GM21717 (cell line): ENCODE data around the gene SLC17A7.
"Not testable (repeated sequence)": the region's sequence is repeated elsewhere in the genome, so short reads cannot be mapped to it uniquely, and the experiment has no call there.

Source experiments
- ATAC-seq: cut with Tn5 transposase; IDR thresholded peaks from one replicate; pipeline ENCODE4 v1.9.1; 2021; ENCODE audit warnings: mild to moderate bottlenecking, moderate library complexity; ENCODE audit not compliant: unreplicated experiment

The SLC17A7 gene

DNA sequence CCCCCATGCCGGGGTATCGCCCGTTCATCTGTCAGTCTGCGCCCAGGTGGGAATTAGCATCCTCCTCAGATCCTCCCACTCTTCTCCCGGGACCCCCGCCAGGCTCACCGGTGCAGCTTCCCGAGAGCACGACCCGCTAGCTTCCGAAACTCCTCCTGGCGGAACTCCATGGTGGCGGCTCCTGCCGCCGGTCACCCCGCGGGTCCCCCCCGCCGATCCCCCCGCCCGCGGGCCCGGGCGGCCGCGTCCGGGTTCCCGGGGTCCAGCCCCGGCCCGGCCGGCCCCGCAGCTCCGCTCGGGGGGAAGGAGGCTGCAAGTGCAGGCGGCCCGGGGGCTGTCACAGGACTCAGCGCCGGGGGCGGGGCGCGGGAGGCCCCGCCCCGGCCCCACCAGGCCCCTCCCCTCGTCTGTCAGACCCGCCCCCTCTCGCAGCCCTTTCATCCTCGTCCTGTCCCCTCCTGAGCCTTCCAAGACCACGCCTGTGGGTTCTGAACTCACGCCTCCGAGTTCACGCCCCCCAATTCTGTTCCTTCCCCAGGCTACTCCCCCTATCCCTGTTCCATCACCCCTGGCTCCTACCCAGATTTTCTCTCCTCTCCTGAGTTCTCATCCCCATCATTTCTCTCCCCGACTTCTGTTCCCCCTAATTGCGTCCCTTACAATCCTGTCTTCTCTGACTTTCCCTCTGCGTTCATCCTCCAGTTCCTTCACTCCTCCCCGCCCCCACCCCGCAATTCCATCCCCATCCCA is at the start of gene SLC17A7:
Gene SLC17A7, minus strand, starts transcription at position 318 of the 750 bp plus-strand sequence. Its CDS starts 148 bp downstream, at position 170.
- no peak for ATAC-seq

- ATAC-seq, result no peak
Observed at GRCh38 chr19:49490287-49491029, 49.1 kb upstream of the SLC17A7 start.

DNA sequence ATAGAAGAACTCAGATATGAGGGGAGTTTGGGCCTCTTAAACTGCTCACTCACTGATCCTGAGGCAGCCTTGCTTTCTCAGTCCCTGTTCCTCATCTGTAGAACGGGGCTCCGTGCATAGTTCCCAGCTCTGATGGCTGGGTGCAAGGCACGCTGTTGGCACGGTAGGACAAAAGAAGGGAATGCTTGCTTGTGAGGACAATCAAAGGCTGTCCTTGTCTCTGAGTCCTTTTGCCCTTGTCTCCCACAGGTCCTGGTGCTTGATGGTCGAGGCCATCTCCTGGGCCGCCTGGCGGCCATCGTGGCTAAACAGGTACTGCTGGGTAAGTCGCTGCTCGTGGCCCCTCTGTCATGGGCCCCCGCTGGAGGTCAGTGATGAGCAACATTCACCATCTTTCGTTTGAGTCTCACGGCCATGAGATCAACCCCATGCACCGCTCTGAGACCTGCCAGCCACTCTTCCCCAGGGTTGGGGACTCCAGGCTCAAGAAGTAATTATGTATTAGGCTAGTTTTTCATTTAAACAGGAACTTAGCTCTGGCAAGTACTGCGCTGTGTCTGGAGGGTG is 48.4 kb upstream of the SLC17A7 start:
- ATAC-seq, result no peak

DNA sequence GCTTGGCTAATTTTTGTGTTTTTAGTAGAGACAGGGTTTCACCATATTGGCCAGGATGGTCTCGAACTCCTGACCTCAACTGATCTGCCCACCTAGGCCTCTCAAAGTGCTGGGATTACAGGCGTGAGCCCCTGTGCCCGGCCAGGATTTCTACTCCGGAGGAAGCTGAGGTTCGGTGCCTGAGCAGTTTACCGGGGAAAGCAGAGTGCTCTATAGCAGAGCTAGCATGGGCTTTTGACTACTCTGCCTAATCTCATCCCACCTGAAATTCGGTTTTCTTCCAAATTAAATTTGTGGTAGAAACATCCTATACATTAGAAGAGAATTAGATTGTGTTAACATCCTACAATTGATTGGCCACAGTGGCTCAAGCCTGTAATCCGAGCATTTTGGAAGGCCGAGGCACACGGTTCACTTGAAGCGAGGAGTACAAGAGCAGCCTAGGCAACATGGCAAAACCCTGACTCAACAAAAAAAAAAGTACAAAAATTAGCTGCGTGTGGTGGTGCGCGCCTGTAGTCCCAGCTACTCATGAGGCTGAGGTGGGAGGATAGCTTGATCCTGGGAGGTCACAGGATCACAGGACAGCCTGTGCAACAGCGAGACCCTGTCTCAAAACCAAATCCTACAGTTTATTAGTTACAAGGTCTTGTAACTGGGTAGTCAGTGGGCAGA is 47.7 kb upstream of the SLC17A7 start:
- no peak for ATAC-seq

GRCh38 chr19:49488046-49488862 is 46.9 kb upstream of the SLC17A7 start:
- no peak for ATAC-seq

- ATAC-seq, result peak; percentile 72
Observed at GRCh38 chr19:49487277-49488045, 46.1 kb upstream of the SLC17A7 start, which contains the start of gene RPL13A. TSS of gene RPL13A (plus strand) at chr19:49487608. CDS start at chr19:49487630, 22 bp downstream.

GRCh38 chr19:49486710-49487276 is 45.5 kb upstream of the SLC17A7 start:
- no peak for ATAC-seq

DNA sequence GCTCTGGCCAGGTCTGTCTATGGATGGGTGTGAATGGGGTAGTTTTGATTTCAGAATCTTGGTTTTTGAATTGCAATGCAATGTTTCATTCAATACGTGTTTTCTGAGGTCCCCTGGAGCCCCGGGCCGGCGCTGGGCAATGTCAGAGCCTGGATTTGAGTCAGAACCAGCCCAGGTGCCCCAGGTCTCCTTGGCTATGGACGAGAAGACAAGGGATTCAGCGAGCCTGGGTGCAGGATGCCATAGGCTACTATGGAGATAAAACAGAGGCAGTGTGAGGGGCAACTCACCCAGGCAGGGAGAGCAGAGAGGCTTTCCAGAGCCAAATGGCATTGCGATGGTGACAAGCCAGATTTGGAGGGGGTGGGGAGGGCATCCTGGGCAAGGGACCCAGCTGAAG is 44.9 kb upstream of the SLC17A7 start:
- ATAC-seq, result no peak

DNA sequence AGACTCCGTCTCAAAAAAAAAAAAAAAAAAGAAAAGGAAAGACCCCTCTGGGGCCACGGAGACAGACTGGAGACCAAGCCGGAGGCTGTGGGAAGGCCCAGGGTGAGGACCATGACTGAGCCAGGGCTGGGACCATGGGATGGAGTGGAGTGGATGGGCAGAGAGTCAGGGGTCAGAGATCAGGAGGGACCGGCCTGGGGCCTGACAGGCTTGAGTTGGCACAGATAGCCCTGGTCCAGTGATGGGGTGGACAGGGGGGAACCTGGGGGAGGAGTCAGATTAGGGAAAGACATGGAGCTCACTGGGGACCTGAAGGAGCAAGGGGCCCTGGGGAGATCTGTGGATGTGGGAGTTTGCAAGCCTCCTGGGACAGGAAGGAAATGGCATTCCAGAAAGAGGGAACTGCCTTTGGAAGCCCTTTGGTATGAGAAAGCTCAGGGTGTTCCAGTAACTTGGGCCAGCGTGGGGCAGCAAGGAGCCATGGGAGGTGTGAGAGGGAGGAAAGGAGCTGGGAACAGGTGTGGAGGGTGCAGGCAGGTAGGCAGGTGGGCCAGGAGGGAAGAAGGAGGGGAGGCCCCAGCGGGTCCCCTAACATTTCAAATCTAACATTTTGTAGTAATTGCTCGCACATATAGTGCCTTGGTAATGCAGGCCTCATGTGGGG is 39.8 kb upstream of the SLC17A7 start:
- ATAC-seq, result no peak

GRCh38 chr19:49479975-49480628 is 38.8 kb upstream of the SLC17A7 start:
- no peak for ATAC-seq

DNA sequence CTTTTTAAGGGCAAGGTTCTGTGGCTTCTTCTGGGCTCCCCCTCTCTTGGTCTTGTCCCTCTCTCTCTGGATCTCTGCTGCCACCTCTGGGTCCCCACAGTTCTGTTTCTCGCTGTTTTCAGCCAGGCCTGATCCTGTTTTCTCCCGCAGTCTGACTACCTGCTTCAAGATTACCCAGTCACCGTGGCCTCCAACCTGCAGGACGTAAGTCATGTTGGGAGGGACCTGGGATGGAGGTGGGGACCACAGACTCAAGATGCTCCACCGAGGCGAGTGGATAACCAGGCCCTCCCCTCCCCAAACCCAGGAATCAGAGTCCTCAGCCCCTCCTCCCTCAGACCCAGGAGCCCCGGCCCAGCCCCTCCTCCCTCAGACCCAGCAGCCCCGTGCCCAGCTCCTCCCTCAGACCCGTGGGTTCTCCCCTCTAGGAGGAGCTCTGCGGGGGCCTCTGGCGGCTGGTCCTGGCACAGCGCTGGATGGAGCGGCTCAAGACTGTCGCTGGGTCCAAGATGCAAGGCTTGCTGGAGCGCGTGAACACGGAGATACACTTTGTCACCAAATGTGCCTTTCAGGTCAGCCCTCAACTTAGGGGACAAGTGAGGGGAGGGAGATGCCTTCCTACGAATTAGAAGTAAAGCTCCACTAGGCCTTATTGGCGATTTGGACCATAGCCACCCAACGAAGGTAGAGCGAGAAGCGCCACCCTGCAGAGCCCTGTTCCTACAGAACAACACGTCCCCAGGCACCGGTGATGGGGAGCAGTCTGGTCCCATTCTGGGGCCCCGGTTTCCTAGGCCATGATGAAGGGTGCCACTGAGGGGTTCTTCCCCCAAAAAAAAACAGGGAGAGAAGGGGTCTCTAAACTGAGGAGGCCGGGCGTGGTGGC is 34.9 kb upstream of the SLC17A7 start:
- ATAC-seq, result no peak

- no peak for ATAC-seq
Observed at GRCh38 chr19:49475191-49475917, 34.0 kb upstream of the SLC17A7 start.

DNA sequence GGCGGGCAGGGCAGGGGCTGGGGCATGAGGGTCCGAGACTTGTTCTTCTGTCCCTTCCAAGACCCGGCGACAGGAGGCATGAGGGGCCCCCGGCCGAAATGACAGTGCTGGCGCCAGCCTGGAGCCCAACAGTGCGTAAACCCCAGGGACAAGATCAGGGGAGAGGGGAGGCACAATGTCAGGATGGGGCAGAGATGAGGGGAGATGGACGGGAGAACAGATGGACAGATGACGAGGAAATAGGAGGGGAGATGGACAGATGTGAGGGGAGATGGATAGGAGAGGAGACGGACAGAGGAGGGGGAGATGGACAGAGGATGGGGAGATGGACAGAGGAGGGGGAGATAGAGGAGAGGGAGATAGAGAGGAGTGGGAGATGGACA is 33.2 kb upstream of the SLC17A7 start:
- ATAC-seq, result no peak

DNA sequence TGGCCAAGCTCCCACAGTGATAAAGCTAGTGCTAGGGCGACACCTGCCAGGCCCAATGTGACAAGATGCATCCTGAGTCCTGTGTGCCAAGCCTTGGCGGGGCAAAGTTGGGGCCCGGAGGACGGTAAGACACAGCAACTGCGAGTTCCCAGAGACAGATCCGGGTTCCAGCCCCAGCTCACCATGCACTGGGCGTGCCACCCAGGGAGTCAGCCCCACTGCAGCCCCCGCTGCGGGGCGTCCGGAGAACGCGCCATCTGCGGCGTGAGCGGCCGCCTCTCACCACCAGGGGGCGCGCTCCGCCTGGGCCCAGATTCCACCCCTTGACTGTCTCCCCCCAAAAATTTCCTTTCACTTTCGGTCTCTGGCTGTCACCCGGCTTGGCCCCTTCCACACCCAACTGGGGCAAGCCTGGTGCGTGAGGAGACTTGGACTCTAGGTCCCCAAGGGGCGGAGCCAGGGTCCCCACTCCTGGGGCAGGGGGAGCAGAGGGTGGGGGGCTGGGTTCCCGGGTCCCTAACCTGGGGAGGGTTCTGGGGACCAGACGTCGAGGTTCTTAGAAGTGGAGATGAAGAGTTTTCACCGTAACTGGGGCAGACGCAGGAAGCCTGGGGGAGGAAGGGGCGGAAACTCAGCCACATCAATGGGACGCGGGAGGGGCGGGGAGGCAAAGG is 32.7 kb upstream of the SLC17A7 start, which contains the start of gene FLT3LG:
Gene FLT3LG, plus strand, starts transcription at position 348 of the 674 bp plus-strand sequence. CDS start 425 bp downstream, outside the sequence.
- peak; percentile 48 for ATAC-seq

DNA sequence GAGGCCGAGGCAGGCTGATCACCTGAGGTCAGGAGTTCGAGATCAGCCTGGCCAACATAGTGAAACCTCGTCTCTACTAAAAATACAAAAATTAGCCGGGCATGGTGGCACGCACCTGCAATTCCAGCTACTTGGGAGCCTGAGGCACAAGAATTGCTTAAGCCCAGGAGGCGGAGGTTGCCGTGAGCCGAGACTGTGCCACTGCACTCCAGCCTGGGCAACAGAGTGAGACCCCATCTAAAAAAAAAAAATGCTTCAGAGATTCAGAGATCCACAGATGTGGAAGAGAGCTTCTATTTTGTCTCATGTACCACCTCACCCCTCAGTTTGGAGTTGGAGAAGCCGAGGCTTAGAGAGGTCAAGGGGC is 32.2 kb upstream of the SLC17A7 start:
- ATAC-seq, result not testable (repeated sequence)

DNA sequence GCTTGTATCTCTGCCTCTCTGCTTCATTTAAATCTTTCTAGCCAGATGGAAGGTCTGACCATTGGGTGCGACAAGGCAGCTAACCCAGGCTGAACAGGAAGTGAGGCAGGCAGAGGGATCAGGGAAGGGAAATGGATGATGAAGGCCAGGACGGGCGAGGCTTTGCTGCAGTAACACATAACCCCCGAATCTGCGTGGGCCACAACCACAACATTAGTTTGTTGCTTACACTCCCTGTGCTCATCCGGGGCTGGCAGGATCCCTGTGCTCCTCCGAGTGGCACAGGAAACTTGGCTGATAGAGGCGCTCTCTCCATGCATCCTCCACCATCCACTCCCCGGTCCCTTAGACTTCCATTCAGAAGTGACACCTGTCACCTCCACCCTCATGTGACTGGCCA is 31.6 kb upstream of the SLC17A7 start:
- ATAC-seq, result no peak
